ENCODE data around the gene MMEL1. TPM values are rescaled to one million over a fixed set of nuclear protein-coding genes. Genes with fewer than 3 reads are reported as not detected.

The MMEL1 gene
- total and polyA plus RNA-seq, 2 of the 13 experiments (the other 11 are each of a cell fraction or from before 2014, with no cell fraction given) = 0.48 TPM; not detected in 1

DNA sequence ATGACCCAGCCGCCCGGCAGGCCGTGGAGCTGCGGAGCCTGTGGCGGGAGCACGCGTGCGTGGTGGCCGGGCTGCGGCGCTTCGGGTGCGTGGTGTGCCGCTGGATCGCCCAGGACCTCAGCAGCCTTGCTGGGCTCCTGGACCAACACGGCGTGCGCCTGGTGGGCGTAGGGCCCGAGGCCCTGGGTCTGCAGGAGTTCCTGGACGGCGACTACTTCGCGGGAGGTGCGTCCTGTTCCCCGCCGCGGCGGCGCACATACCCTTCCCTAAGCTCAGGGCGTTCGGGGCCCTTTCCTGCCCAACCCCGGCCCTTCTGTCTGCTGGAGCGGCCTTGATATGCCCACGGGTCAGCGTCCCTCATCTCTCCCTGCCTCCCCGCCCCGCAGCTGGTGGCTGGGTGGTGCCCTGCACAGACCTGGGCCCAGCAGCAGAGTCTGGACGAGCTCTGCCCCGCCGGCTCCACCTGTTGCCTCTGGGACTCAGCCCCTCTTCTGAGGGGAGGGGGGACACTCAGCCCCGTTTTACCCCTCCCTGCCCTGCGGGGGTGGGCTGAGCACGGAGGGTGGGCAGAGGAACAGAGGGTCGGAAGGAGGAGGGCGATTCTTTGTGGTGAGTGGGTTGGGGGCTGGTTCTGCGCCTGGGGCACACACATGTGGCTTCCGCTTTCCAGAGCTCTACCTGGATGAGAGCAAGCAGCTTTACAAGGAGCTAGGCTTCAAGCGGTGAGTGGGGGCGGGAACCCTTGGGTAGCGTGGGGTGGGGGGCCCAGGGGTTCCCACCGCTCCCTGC lies 45.6 kb downstream of the MMEL1 start (continued):
- TF ChIP-seq, protein P1, sequence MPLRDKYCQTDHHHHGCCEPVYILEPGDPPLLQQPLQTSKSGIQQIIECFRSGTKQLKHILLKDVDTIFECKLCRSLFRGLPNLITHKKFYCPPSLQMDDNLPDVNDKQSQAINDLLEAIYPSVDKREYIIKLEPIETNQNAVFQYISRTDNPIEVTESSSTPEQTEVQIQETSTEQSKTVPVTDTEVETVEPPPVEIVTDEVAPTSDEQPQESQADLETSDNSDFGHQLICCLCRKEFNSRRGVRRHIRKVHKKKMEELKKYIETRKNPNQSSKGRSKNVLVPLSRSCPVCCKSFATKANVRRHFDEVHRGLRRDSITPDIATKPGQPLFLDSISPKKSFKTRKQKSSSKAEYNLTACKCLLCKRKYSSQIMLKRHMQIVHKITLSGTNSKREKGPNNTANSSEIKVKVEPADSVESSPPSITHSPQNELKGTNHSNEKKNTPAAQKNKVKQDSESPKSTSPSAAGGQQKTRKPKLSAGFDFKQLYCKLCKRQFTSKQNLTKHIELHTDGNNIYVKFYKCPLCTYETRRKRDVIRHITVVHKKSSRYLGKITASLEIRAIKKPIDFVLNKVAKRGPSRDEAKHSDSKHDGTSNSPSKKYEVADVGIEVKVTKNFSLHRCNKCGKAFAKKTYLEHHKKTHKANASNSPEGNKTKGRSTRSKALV (CRISPR knock-in tag; IDR thresholded peaks at IDR 0.05) = no peak
- TF ChIP-seq MED13 (CRISPR knock-in tag; IDR thresholded peaks at IDR 0.05) (no peak), KDM3A (CRISPR knock-in tag; IDR thresholded peaks at IDR 0.05; ENCODE audit: low read depth) (no peak), ZSCAN20 (CRISPR knock-in tag; IDR thresholded peaks at IDR 0.05; ENCODE audit: borderline replicate concordance) (0 out of 2 replicates have a peak, but pooled peaks have one; percentile 28), ZNF557 (CRISPR knock-in tag; IDR thresholded peaks at IDR 0.05) (no peak), ZNF484 (CRISPR knock-in tag; IDR thresholded peaks at IDR 0.05; ENCODE audit: borderline replicate concordance, low read depth) (no peak), RBAK (CRISPR knock-in tag; IDR thresholded peaks at IDR 0.05) (no peak), SPEN (CRISPR knock-in tag; IDR thresholded peaks at IDR 0.05; ENCODE audit: low read depth) (no peak), HMGA1 (CRISPR knock-in tag; conservative IDR thresholded peaks at IDR 0.05) (no peak), WIZ (CRISPR knock-in tag; IDR thresholded peaks at IDR 0.05) (no peak), ZFP62 (CRISPR knock-in tag; IDR thresholded peaks at IDR 0.05) (no peak), ZNF674 (CRISPR knock-in tag; IDR thresholded peaks at IDR 0.05; ENCODE audit: low read depth) (no peak), RBM22 (optimal IDR thresholded peaks at IDR 0.05; ENCODE audit: low read length) (no peak), SP2 (CRISPR knock-in tag; IDR thresholded peaks at IDR 0.05) (no peak), ZNF234 (CRISPR knock-in tag; conservative IDR thresholded peaks at IDR 0.05) (0 out of 2 replicates have a peak, but pooled peaks have one; percentile 70), PAX8 (CRISPR knock-in tag; IDR thresholded peaks at IDR 0.05; ENCODE audit: borderline replicate concordance) (no peak), ZNF350 (CRISPR knock-in tag; IDR thresholded peaks at IDR 0.05; ENCODE audit: borderline replicate concordance, low read depth) (no peak)
- TF ChIP-seq, protein P2, sequence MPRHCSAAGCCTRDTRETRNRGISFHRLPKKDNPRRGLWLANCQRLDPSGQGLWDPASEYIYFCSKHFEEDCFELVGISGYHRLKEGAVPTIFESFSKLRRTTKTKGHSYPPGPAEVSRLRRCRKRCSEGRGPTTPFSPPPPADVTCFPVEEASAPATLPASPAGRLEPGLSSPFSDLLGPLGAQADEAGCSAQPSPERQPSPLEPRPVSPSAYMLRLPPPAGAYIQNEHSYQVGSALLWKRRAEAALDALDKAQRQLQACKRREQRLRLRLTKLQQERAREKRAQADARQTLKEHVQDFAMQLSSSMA (CRISPR knock-in tag; IDR thresholded peaks at IDR 0.05) = no peak
- TF ChIP-seq, protein P3, sequence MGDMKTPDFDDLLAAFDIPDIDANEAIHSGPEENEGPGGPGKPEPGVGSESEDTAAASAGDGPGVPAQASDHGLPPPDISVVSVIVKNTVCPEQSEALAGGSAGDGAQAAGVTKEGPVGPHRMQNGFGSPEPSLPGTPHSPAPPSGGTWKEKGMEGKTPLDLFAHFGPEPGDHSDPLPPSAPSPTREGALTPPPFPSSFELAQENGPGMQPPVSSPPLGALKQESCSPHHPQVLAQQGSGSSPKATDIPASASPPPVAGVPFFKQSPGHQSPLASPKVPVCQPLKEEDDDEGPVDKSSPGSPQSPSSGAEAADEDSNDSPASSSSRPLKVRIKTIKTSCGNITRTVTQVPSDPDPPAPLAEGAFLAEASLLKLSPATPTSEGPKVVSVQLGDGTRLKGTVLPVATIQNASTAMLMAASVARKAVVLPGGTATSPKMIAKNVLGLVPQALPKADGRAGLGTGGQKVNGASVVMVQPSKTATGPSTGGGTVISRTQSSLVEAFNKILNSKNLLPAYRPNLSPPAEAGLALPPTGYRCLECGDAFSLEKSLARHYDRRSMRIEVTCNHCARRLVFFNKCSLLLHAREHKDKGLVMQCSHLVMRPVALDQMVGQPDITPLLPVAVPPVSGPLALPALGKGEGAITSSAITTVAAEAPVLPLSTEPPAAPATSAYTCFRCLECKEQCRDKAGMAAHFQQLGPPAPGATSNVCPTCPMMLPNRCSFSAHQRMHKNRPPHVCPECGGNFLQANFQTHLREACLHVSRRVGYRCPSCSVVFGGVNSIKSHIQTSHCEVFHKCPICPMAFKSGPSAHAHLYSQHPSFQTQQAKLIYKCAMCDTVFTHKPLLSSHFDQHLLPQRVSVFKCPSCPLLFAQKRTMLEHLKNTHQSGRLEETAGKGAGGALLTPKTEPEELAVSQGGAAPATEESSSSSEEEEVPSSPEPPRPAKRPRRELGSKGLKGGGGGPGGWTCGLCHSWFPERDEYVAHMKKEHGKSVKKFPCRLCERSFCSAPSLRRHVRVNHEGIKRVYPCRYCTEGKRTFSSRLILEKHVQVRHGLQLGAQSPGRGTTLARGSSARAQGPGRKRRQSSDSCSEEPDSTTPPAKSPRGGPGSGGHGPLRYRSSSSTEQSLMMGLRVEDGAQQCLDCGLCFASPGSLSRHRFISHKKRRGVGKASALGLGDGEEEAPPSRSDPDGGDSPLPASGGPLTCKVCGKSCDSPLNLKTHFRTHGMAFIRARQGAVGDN (CRISPR knock-in tag; IDR thresholded peaks at IDR 0.05) = peak; percentile 5
- TF ChIP-seq, protein P4, sequence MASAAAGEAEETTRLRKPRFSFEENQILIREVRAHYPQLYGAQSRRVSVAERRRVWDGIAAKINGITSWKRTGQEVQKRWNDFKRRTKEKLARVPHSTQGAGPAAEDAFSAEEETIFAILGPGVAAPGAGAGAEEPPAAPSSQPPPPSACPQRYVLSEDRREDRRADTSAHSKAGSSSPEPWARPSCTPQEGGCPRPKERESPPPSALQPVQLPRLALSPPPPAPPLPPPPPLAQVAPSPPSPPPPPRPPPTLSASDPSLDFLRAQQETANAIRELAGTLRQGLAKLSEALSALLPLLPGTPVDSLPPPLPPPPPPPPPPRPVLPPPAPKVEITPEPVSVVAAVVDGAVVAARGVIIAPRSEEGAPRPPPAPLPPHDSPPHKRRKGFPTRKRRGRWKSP (CRISPR knock-in tag; IDR thresholded peaks at IDR 0.05) = no peak
- TF ChIP-seq, protein P5, sequence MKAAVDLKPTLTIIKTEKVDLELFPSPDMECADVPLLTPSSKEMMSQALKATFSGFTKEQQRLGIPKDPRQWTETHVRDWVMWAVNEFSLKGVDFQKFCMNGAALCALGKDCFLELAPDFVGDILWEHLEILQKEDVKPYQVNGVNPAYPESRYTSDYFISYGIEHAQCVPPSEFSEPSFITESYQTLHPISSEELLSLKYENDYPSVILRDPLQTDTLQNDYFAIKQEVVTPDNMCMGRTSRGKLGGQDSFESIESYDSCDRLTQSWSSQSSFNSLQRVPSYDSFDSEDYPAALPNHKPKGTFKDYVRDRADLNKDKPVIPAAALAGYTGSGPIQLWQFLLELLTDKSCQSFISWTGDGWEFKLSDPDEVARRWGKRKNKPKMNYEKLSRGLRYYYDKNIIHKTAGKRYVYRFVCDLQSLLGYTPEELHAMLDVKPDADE (CRISPR knock-in tag; IDR thresholded peaks at IDR 0.05) = no peak

All from HepG2 (cell line).